GM12878 (cell line): ENCODE results near the gene PPP6R1. TPM values are rescaled to one million over a fixed set of nuclear protein-coding genes. Genes with fewer than 3 reads are reported as not detected.
A peak's percentile ranks its signal among the peaks of the same experiment; 100 is the strongest.

Experiments used
- ATAC-seq: fragments of 200-7000 bp; cut with Tn5 transposase; 3 replicates; pipeline ENCODE4 v1.9.1; 2020; ENCODE audit warnings: mild to moderate bottlenecking, moderate library complexity
- BruUV-seq: library from RNA; stranded (reverse); fragments of 400-500 nt; replicated peaks from 2 replicates; lab custom pipeline; 2021; lab: Mats Ljungman, UMichigan
- CTCF ChIA-PET: fragments of 300-600 bp; sonication (Branson Sonifier 250); formaldehyde crosslinking; extraction: SDS; loops from one replicate; lab custom pipeline; 2021; ENCODE audit warnings: inconsistent platforms; lab: Yijun Ruan, JAX
- POLR2A ChIA-PET: fragments of 350-600 bp; formaldehyde crosslinking; extraction: SDS; loops from one replicate; lab custom pipeline; 2021; ENCODE audit warnings: inconsistent platforms; lab: Charles Lee
- RAD21 ChIA-PET: fragments of 300-600 bp; sonication (Branson Sonifier 250); formaldehyde crosslinking; loops from one replicate; lab custom pipeline; 2023; ENCODE audit warnings: antibody characterized with exemption; ENCODE audit not compliant: unreplicated experiment; lab: Charles Lee
- SMC1A ChIA-PET: fragments of 300-600 bp; sonication (Branson Sonifier 250); formaldehyde crosslinking; loops from one replicate; lab custom pipeline; 2023; ENCODE audit not compliant: unreplicated experiment, uncharacterized antibody; lab: Charles Lee
- DNase-seq: peaks from one replicate; pipeline ENCODE4 v3.0.0-alpha.2; 2011; ENCODE audit warnings: low read depth, low spot score
- FAIRE-seq: peaks from 3 replicates; lab custom pipeline; 2011; peaks lifted over from hg19 to GRCh38; lab: Jason Lieb, UNC
- H2AFZ ChIP-seq: 2 replicates; pipeline ENCODE4 v1.6.0; 2011; ENCODE audit warnings: low read depth, low read length, control low read depth; ENCODE audit not compliant: control insufficient read depth
- H3K27ac ChIP-seq: 2 replicates; pipeline ENCODE4 v1.5.1; 2011; ENCODE audit warnings: control low read depth; ENCODE audit not compliant: control insufficient read depth, insufficient read depth
- H3K27me3 ChIP-seq, 2 experiments: replicated peaks in 1 of 2; 2 replicates each; pipeline versions ENCODE4 v1.6.0 to v1.6.1; 2011; ENCODE audit warnings: low read length in 1 of 2; ENCODE audit not compliant: control insufficient read depth in 2 of 2, insufficient read depth in 2 of 2
- H3K36me3 ChIP-seq, 2 experiments: 2 replicates each; pipeline ENCODE4 v1.5.1; 2011; ENCODE audit warnings: low read length in 1 of 2; ENCODE audit not compliant: control insufficient read depth in 2 of 2, insufficient read depth in 2 of 2
- H3K4me1 ChIP-seq: 2 replicates; pipeline ENCODE4 v1.6.1; 2011; ENCODE audit warnings: mild to moderate bottlenecking, low read length, moderate library complexity, mixed read lengths; ENCODE audit not compliant: control insufficient read depth, insufficient read depth
- H3K4me2 ChIP-seq: 2 replicates; pipeline ENCODE4 v1.6.0; 2011; ENCODE audit warnings: control low read depth; ENCODE audit not compliant: control insufficient read depth, insufficient read depth
- H3K4me3 ChIP-seq: fragments of 200-600 bp; sonication (generic); 2 replicates; pipeline ENCODE4 v1.5.1; 2016
- H3K79me2 ChIP-seq: 2 replicates; pipeline ENCODE4 v1.6.0; 2011; ENCODE audit warnings: low read length; ENCODE audit not compliant: control insufficient read depth, insufficient read depth
- H3K9ac ChIP-seq: 2 replicates; pipeline ENCODE4 v1.8.0; 2011; ENCODE audit warnings: low read length, control low read depth, mixed read lengths; ENCODE audit not compliant: control insufficient read depth, insufficient read depth
- H3K9me3 ChIP-seq: replicated peaks from 3 replicates; pipeline ENCODE4 v1.5.1; 2011; ENCODE audit warnings: mild to moderate bottlenecking, low read length; ENCODE audit not compliant: control insufficient read depth, insufficient read depth
- H4K20me1 ChIP-seq: 2 replicates; pipeline ENCODE4 v1.6.0; 2011; ENCODE audit not compliant: control insufficient read depth, insufficient read depth
- FOS ChIP-seq: IDR thresholded peaks from 3 replicates; pipeline ENCODE4 v1.6.1; 2011; ENCODE audit warnings: borderline replicate concordance; ENCODE audit not compliant: insufficient read length; ENCODE audit errors: extremely low read depth
- RELA ChIP-seq: fragments of 450-650 bp; IDR thresholded peaks from 2 replicates; pipeline ENCODE4 v1.8.0; 2014; ENCODE audit warnings: borderline replicate concordance; ENCODE audit not compliant: partially characterized antibody
- SP1 ChIP-seq: IDR thresholded peaks from one replicate; pipeline ENCODE4 v1.6.1; 2011; ENCODE audit warnings: low read depth, low read length
- ZNF207 ChIP-seq: fragments of 450-650 bp; IDR thresholded peaks from 2 replicates; pipeline ENCODE4 v1.6.1; 2014; ENCODE audit warnings: antibody characterized with exemption, mild to moderate bottlenecking, borderline replicate concordance
- WGBS: methylation state at CpG from one replicate; pipeline ENCODE4 v1.1.6; 2016; ENCODE audit warnings: low lambda C conversion rate; ENCODE audit not compliant: insufficient replicate concordance, insufficient coverage; ENCODE audit errors: missing lambda C conversion rate; 5-methylcytosine and 5-hydroxymethylcytosine counted together
- in situ Hi-C: fragments of 300-500 bp; cut with MboI; formaldehyde crosslinking; loops from 9 replicates; pipeline ENCODE4 v1.14.3; 2018; ENCODE audit warnings: mixed read lengths
- intact Hi-C: fragments of 100-400 bp; cut with micrococcal nuclease; formaldehyde crosslinking; loops from one replicate; pipeline ENCODE4 v1.14.2; 2022; ENCODE audit not compliant: unreplicated experiment
- polyA plus RNA-seq, 11 experiments: library from polyadenylated mRNA; depleted of rRNA in 4 of 11; unstranded in 6 of 11; stranded (reverse) in 5 of 11; fragments of >200 nt; fragmentation: Nextera tagmentation in 4 of 11; fragmentation: Illumina TruSeq in 1 of 11; extraction: Ambion mirVana in 4 of 11; extraction: Trizol in 1 of 11; gene quantifications; 1 replicate in 1 of 11; 2 replicates in 10 of 11; pipeline versions ENCODE4 v1.2.1 to v1.2.3, GENCODE V29; 2011 to 2016; ENCODE audit warnings: inconsistent platforms in 2 of 11, missing spikeins in 2 of 11, low read depth in 1 of 11
- total RNA-seq, 4 experiments: library from RNA; depleted of rRNA in 3 of 4; stranded (reverse); fragments of >200 nt in 3 of 4; fragmentation: Illumina TruSeq in 1 of 4; extraction: Trizol in 1 of 4; gene quantifications; 2 replicates each; pipeline versions ENCODE4 v1.2.1 to v1.2.3, GENCODE V29; 2013 to 2021
- TF ChIP-seq, protein P1 (sequence below): fragments of 450-650 bp; IDR thresholded peaks from 2 replicates; pipeline ENCODE4 v1.6.1; 2018; ENCODE audit warnings: borderline replicate concordance, mild to moderate bottlenecking; ENCODE audit not compliant: partially characterized antibody
- TF ChIP-seq, protein P2 (sequence below): fragments of 450-650 bp; IDR thresholded peaks from 2 replicates; pipeline ENCODE4 v1.6.1; 2017; ENCODE audit warnings: mild to moderate bottlenecking
- TF ChIP-seq, protein P3 (sequence below): IDR thresholded peaks from 2 replicates; pipeline ENCODE4 v1.6.1; 2012; ENCODE audit warnings: low read depth, low read length, improper control_type of control experiment

Gene PPP6R1
- total and polyA plus RNA-seq, 10 of the 15 experiments (the other 5 are each of a cell fraction or from before 2014, with no cell fraction given): 0.80 to 173 (median 63.7) TPM

DNA sequence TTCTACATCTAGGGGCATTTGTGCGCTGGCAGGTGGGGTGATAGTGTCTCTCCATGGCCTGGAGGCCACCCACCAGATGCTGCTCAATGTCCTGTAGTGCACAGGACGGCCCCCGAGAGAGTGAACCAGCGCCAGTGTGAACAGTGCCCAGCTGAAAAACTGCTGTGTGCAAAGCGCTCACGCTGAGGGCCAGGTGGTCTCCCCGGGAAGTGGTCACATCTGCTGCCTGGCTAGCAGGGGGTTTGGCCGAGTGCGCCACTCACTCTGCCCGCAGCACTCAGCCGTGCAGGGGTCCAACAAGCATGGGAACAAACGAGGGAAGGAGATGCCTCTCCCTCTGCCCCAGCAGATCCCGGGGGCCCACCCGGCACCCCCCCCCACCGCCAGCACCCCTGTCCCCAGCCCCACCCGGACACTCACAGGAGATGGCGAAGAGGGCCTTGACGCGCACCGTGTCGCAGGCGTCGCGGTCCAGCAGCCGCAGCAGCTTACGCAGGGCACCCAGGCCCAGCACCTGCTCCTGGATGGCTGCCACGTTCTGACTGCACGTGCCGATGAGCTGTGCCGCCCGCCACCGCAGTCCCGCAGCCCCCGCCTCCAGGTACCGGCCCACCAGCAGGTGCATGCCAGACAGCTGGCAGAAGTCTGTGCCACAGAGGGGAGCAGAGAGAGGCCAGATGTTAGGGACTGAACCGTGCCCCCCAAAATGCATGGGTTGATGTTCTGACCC is 15.3 kb upstream of the PPP6R1 start (continued):
- TF ChIP-seq FOS: no peak
- TF ChIP-seq, all 136 proteins: peak for 0

DNA sequence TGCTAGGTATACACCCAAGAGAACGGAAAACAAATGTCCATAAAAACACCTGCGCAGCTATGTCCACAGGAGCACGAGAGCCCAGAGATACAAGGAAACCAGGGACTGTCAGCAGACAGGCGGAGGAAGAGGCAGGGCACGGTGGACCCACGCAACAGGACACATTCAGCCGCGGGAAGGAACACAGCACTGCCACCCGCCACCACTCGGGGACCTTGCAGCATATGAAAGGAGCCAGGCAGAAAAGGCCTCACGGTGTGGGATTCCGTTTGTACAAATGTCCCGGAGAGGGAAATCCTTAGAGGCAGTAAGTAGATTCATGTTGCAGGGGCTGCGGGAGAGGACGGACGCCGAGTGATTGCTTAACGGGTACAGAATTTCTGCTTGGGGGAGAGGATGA is 13.3 kb upstream of the PPP6R1 start:
- Histone ChIP-seq H2AFZ (no peak overlapping the region), H3K9ac (no peak overlapping the region), H4K20me1 (no peaks in the 10 kb centered on the region), H3K4me1 (peaks cover 19% of the 10 kb centered on the region), H3K9me3 (no peaks in the 10 kb centered on the region; the same call in 2 of the 3 replicates), H3K27me3 (no peaks in the 10 kb centered on the region), H3K4me3 (no peak overlapping the region), H3K79me2 (no peaks in the 10 kb centered on the region), H3K27ac (no peak overlapping the region), H3K36me3 (peaks cover 0 to 3% of the 10 kb centered on the region in 2 experiments; a peak in 1 of 4 replicates), H3K4me2 (no peak overlapping the region)
- FAIRE-seq (no peak), ATAC-seq (no peak), DNase-seq (no peak)
- ChIA-PET SMC1A (no interaction called here), CTCF (no interaction called here), RAD21 (no interaction called here), POLR2A (no interaction called here)
- in situ Hi-C loops: no loop called here
- intact Hi-C loops: no loop called here
- WGBS: 94% methylated on average over 18 of the region's 18 CpGs
- BruUV-seq: no TSS peak
- TF ChIP-seq, protein P1, sequence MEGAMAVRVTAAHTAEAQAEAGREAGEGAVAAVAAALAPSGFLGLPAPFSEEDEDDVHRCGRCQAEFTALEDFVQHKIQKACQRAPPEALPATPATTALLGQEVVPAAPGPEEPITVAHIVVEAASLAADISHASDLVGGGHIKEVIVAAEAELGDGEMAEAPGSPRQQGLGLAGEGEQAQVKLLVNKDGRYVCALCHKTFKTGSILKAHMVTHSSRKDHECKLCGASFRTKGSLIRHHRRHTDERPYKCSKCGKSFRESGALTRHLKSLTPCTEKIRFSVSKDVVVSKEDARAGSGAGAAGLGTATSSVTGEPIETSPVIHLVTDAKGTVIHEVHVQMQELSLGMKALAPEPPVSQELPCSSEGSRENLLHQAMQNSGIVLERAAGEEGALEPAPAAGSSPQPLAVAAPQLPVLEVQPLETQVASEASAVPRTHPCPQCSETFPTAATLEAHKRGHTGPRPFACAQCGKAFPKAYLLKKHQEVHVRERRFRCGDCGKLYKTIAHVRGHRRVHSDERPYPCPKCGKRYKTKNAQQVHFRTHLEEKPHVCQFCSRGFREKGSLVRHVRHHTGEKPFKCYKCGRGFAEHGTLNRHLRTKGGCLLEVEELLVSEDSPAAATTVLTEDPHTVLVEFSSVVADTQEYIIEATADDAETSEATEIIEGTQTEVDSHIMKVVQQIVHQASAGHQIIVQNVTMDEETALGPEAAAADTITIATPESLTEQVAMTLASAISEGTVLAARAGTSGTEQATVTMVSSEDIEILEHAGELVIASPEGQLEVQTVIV: no peak
- TF ChIP-seq, protein P2, sequence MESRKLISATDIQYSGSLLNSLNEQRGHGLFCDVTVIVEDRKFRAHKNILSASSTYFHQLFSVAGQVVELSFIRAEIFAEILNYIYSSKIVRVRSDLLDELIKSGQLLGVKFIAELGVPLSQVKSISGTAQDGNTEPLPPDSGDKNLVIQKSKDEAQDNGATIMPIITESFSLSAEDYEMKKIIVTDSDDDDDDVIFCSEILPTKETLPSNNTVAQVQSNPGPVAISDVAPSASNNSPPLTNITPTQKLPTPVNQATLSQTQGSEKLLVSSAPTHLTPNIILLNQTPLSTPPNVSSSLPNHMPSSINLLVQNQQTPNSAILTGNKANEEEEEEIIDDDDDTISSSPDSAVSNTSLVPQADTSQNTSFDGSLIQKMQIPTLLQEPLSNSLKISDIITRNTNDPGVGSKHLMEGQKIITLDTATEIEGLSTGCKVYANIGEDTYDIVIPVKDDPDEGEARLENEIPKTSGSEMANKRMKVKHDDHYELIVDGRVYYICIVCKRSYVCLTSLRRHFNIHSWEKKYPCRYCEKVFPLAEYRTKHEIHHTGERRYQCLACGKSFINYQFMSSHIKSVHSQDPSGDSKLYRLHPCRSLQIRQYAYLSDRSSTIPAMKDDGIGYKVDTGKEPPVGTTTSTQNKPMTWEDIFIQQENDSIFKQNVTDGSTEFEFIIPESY: peak; percentile 68; the same call in 1 of the 2 replicates
- TF ChIP-seq SP1 (no peak), ZNF207 (no peak), RELA (no peak)
- TF ChIP-seq, protein P3, sequence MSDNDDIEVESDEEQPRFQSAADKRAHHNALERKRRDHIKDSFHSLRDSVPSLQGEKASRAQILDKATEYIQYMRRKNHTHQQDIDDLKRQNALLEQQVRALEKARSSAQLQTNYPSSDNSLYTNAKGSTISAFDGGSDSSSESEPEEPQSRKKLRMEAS: no peak
